ENCODE data around the gene PROS1.
"Not testable (repeated sequence)": the region's sequence is repeated elsewhere in the genome, so short reads cannot be mapped to it uniquely, and the experiment has no call there.

Gene PROS1

GRCh38 chr3:93965106-93965505 is 8.6 kb downstream of the PROS1 start:
- not testable (repeated sequence) for DNase-seq

GRCh38 chr3:93962798-93963197 is 10.9 kb downstream of the PROS1 start:
- DNase-seq = no peak

GRCh38 chr3:93961489-93961888 is 12.2 kb downstream of the PROS1 start:
- DNase-seq = no peak

DNA sequence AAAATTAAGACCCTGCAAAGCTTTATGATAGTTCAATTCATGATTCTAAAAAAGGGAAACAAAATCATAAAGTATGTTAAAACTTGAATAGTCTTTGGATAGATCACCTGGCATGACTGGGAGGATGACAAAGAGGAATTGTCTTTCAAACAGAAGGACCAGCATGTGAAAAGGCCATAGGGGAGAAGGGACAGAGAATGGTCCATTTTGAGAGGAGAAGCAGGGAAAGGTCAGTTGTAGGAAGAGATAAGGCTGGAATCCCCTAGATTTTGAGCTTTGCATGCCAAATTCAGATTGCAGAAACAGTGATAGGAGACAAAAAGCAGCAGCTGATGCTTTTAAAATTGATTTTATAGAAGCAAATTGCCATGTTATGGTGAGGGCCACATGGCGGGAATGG is 12.7 kb downstream of the PROS1 start:
- no peak for DNase-seq

GRCh38 chr3:93949958-93950357 is 23.7 kb downstream of the PROS1 start:
- peak in 1 of 2 experiments; percentile 21 for DNase-seq

- not testable (repeated sequence) for DNase-seq
These were observed 36.2 kb downstream of the PROS1 start for GRCh38 chr3:93937485-93937884.

GRCh38 chr3:93936549-93936948 is 37.1 kb downstream of the PROS1 start:
- DNase-seq = no peak

- DNase-seq = no peak
These were observed 39.2 kb downstream of the PROS1 start for GRCh38 chr3:93934366-93935046.

- DNase-seq = no peak
These were observed 42.0 kb downstream of the PROS1 start for GRCh38 chr3:93931597-93932229.

- DNase-seq = no peak
These were observed 43.7 kb downstream of the PROS1 start for GRCh38 chr3:93930041-93930440.

- DNase-seq = no peak
These were observed 46.9 kb downstream of the PROS1 start for GRCh38 chr3:93926789-93927188.

- no peak for DNase-seq
These were observed 49.2 kb downstream of the PROS1 start for GRCh38 chr3:93924491-93924890.

GRCh38 chr3:93923006-93923405 is 50.7 kb downstream of the PROS1 start:
- no peak for DNase-seq

DNA sequence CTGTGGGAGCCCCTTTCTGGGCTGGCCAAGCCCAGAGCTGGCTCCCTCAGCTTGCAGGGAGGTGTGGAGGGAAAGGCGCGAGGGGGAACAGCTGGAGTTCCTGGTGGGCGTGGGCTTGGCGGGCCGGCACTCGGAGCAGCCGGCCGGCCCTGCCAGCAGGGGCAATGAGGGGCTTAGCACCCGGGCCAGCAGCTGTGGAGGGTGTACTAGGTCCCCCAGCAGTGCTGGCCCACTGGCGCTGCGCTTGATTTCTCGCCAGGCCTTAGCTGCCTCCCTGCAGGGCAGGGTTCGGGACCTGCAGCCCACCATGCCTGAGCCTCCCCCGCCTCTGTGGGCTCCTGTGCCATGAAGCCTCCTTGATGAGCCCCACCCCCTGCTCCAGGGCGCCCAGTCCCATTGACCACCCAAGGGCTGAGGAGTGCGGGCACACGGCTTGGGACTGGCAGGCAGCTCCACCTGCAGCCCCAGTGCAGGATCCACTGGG is 56.1 kb downstream of the PROS1 start:
- DNase-seq = not testable (repeated sequence)

DNA sequence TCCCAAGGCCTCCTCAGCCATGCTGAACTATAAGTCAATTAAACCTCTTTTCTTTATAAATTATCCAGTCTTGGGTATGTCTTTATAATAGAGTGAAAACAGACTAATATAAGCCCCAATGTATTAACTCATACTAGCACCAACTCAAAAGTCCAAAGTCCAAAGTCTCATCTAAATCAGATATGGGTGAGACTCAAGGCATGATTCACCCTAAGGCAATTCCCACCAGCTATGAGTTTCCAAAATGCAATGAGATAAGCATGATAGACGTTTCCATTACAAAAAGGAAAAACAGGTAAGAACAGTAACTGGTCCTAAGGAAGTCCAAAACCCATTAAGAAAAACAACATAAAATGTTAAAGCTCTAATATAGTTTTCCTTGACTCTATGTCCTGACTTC is 60.1 kb downstream of the PROS1 start:
- DNase-seq = not testable (repeated sequence)

GRCh38 chr3:93911206-93911605 is 62.5 kb downstream of the PROS1 start:
- DNase-seq = no peak

DNA sequence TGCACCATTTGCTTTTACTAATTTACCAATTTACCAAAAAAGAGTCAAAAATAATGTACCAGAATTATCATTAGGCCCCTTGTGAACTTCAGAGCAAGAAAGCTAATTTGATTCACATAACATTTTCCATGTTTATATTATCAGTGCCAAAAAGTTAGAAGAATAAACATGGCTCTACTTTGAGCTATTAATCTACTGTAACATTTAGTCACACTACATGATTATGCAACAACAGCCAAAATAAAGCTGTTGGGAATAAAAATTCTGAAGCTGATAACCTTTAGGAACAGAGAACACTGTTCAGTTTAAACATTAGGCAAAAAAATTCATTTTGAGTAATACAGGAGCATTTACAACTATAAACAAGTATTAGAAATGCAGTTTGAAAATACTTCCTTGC is 63.6 kb downstream of the PROS1 start:
- DNase-seq = no peak

DNA sequence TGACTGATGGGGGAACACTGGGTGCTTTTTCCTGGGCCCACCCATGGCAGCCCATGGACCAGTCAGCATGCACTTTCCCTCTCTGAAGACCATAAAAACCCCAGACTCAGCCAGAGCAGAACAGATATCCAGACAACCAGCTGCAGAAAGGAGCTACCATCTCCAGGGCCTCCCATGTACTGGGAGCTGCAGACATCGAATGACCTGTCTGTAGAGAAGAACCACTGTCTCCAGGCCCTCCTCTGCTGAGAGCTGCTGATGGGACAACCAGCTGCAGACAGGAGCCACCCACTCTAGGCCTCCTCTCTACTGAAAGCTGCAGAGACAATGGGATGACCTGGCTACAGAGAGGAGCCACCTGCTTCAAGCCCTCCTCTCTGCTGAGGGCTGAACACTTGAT is 66.6 kb downstream of the PROS1 start:
- DNase-seq = no peak

DNA sequence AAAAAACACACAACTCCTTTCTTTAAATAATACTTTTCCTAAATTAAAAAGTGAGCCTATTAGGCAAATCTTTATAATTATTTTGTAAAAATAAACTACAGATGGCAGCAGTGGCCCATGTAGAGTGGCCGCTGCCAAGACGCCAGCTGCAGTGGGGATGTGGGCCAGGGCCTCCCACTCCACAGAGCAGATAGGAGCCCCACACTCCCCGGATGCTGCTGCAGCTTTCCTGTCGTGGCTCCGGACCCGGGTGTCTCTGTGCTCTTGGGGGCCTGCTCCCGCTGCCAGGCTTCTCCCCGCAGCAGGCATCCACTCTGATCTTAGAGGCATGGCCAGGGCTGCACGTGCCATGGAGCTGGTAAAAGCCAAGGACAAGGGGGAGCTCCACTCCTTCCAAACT is 67.5 kb downstream of the PROS1 start:
- DNase-seq = no peak

DNA sequence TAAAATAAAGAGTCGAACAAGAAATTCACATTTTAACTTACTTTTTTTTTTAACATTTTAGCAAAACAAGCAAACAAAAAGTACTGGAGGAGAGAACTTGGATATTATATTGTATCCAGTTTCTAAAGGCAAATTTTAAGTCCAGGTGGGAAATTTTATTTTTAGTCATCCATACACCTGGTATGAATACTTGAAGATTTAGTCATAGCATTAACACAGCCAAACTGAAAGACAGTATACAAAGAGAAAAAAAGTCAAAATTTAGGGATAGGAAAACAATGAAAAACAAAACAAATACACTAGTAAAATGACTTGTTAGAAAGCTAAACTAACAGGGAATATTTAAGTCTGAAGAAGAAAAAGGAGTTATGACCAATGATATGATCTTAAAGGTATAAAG is 69.1 kb downstream of the PROS1 start:
- DNase-seq = no peak

DNA sequence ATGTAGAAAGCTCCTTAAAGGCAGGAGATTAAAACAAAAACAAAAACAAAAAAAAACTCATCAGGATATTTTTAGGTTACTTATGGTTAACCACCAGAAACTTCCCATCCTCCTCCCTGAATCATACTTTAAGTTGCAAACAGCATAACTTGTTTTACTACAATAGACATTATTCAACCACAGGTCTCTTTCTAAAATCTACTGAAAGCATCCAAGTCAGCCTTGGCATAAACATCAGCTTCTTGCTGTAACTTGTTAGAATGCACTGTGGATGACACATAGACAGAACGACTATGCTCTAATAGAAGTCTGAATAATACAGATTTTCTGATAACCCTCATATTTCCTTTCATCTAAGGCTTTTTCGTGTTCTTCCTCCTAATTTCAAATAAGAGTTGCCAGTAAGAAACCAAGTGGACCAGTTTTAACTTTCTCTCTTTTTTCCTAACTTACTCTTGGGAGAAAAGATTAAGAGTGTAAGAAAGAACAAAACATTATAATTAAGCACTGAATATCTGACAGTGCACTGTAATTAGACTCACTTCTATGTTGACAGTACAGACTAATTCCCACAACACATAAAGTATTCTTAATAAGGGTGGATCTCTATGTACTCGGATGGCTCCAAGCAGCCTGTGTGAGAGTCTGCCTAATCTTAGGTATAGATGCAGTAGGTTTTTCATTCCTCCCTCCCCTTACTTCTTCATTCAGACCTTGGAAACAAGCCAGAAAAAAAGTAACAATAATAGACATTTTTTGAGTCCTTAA is 95.3 kb downstream of the PROS1 start:
- DNase-seq = not testable (repeated sequence)

DNA sequence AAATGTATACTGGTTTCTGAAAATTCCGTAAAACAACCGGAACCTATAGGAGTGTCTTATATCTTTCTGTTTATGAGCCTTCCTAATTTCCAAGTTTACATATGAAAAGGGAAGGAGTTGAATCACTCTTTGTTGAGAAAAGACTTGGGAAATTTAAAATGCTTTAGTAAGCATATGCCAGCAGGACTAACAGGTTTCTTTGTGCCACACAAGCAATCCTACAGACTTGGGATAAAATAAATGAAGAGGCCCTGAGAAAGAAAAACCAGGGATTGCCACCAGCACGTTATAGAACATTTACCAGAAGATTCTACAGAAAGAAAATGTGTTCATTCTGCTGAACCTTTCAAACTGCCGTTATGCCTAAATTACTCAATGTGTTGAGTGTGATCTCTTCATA is 96.3 kb downstream of the PROS1 start:
- not testable (repeated sequence) for DNase-seq

DNA sequence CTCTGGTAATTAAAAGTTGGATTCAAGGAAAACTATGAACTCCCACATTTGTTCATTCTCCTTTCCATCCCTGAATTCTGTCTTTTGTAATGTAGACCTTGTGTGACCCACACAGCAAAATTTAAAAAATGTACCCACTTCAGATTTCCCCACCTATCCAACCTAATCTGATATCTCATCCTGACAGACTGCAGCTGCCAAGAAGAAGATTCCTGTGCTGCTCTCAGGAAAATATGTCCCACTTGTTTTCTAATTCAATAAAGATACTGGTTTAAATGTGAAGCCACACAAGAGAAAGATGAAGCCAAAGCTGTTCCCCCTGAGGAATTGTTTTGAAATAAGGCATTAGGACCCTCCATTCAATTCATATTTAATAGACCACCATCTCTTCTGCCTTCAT is 100.3 kb downstream of the PROS1 start:
- DNase-seq = not testable (repeated sequence)

- no peak for DNase-seq
These were observed 106.3 kb downstream of the PROS1 start for GRCh38 chr3:93867425-93867824.

All from NCI-H187 (cell line).